Embryonic facial prominence (tissue), 1 donor: ENCODE results near the gene TPSD1.
"Not testable (repeated sequence)": the region's sequence is repeated elsewhere in the genome, so short reads cannot be mapped to it uniquely, and the experiment has no call there.

Source experiments
- DNase-seq: peaks from one replicate; pipeline ENCODE4 v3.0.0-alpha.2; 2016; ENCODE audit errors: extremely low spot score

Gene TPSD1

GRCh38 chr16:1255276-1256122, at the start of gene TPSD1:
TSS of gene TPSD1 (plus strand) at chr16:1256069. CDS start at chr16:1256281, 212 bp downstream.
- not testable (repeated sequence) for DNase-seq

- no peak for DNase-seq
These were observed 49.5 kb upstream of the TPSD1 start for GRCh38 chr16:1206326-1206725.

- DNase-seq, result no peak
These were observed 49.1 kb upstream of the TPSD1 start for GRCh38 chr16:1206786-1207185.

GRCh38 chr16:1208239-1208830, 47.5 kb upstream of the TPSD1 start:
- DNase-seq, result no peak

- DNase-seq, result no peak
These were observed 46.8 kb upstream of the TPSD1 start for GRCh38 chr16:1209081-1209480.

GRCh38 chr16:1210461-1210860, 45.4 kb upstream of the TPSD1 start:
- DNase-seq, result no peak

GRCh38 chr16:1211451-1212268, 44.2 kb upstream of the TPSD1 start:
- DNase-seq, result no peak

GRCh38 chr16:1212616-1213194, 43.2 kb upstream of the TPSD1 start:
- no peak for DNase-seq

GRCh38 chr16:1213231-1213630, 42.6 kb upstream of the TPSD1 start:
- DNase-seq, result no peak

GRCh38 chr16:1213796-1214372, 42.0 kb upstream of the TPSD1 start:
- DNase-seq, result no peak

GRCh38 chr16:1214719-1215118, 41.1 kb upstream of the TPSD1 start:
- DNase-seq, result no peak

- DNase-seq, result no peak
These were observed 40.1 kb upstream of the TPSD1 start for GRCh38 chr16:1215574-1216295.

GRCh38 chr16:1216296-1216619, 39.6 kb upstream of the TPSD1 start:
- DNase-seq, result no peak

GRCh38 chr16:1216681-1217400, 39.0 kb upstream of the TPSD1 start:
- no peak for DNase-seq

- DNase-seq, result no peak
These were observed 38.3 kb upstream of the TPSD1 start for GRCh38 chr16:1217526-1217925.

GRCh38 chr16:1218061-1218929, 37.6 kb upstream of the TPSD1 start:
- DNase-seq, result no peak

- DNase-seq, result no peak
These were observed 36.8 kb upstream of the TPSD1 start for GRCh38 chr16:1218930-1219611.

- no peak for DNase-seq
These were observed 35.7 kb upstream of the TPSD1 start for GRCh38 chr16:1220098-1220728.
